GM13977 (cell line): ENCODE data around the gene TUBA4B.
A peak's percentile ranks its signal among the peaks of the same experiment; 100 is the strongest.

Source experiments
- DNase-seq: peaks from one replicate; pipeline ENCODE4 v3.0.0; 2012; ENCODE audit warnings: low spot score
- in situ Hi-C: fragments of 300-500 bp; cut with MboI; formaldehyde crosslinking; loops from one replicate; pipeline ENCODE4 v1.12.0; 2022; ENCODE audit warnings: low sequenced_read_pairs, low pct_unique_long_range_greater_than_20kb, mixed read lengths, inconsistent platforms; ENCODE audit not compliant: unreplicated experiment
- TF ChIP-seq, protein P1 (sequence below): IDR thresholded peaks from 2 replicates; pipeline ENCODE4 v1.5.1; 2012; ENCODE audit warnings: mild to moderate bottlenecking, control low read depth; ENCODE audit not compliant: insufficient read depth; ENCODE audit errors: extremely low read depth, missing control alignments

Gene TUBA4B

DNA sequence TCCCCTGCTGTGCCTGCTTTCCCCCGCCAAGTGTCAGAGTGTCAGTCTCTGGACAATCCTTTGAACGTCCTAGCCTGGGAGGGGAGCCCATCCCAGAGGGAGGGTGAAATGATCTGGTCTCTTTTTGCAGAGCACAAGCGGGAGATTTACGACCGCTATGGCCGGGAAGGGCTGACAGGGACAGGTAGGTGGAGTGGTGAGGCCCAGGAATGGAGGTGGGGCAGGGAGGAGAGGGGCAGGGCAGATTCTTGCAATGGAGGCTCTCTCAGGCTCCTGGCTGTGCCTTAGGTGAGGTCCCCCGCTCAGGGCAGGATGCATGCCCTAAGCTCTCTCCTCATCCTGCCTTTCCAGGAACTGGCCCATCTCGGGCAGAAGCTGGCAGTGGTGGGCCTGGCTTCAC lies 28.5 kb downstream of the TUBA4B start:
- TF ChIP-seq, protein P1, sequence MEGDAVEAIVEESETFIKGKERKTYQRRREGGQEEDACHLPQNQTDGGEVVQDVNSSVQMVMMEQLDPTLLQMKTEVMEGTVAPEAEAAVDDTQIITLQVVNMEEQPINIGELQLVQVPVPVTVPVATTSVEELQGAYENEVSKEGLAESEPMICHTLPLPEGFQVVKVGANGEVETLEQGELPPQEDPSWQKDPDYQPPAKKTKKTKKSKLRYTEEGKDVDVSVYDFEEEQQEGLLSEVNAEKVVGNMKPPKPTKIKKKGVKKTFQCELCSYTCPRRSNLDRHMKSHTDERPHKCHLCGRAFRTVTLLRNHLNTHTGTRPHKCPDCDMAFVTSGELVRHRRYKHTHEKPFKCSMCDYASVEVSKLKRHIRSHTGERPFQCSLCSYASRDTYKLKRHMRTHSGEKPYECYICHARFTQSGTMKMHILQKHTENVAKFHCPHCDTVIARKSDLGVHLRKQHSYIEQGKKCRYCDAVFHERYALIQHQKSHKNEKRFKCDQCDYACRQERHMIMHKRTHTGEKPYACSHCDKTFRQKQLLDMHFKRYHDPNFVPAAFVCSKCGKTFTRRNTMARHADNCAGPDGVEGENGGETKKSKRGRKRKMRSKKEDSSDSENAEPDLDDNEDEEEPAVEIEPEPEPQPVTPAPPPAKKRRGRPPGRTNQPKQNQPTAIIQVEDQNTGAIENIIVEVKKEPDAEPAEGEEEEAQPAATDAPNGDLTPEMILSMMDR: no peak
- in situ Hi-C loops: no loop called here
- no peak for DNase-seq

DNA sequence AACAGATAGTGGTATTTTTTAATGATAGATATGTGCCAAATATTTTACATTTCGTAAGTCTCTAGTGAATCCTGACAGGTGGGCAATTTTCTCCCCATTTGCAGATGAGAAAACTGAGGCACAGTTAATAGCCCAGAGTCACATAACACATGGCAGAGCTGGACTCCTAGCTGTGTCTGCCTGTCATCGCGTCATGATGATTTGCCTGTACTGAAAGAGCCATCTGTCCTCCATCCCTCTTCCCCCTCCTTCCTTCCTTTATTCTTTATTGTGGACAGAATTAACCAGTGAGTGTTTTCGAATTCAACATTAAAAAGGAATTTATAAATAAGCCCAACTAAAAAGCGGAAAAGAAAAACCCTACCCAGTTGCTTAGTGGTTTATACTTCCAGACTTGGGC lies 29.3 kb downstream of the TUBA4B start:
- DNase-seq: no peak
- in situ Hi-C loops: no loop called here
- TF ChIP-seq, protein P1: no peak

GRCh38 chr2:219282943-219283581 lies 30.0 kb downstream of the TUBA4B start:
- TF ChIP-seq, protein P1: no peak
- in situ Hi-C loops: no loop called here
- DNase-seq: peak; percentile 8

DNA sequence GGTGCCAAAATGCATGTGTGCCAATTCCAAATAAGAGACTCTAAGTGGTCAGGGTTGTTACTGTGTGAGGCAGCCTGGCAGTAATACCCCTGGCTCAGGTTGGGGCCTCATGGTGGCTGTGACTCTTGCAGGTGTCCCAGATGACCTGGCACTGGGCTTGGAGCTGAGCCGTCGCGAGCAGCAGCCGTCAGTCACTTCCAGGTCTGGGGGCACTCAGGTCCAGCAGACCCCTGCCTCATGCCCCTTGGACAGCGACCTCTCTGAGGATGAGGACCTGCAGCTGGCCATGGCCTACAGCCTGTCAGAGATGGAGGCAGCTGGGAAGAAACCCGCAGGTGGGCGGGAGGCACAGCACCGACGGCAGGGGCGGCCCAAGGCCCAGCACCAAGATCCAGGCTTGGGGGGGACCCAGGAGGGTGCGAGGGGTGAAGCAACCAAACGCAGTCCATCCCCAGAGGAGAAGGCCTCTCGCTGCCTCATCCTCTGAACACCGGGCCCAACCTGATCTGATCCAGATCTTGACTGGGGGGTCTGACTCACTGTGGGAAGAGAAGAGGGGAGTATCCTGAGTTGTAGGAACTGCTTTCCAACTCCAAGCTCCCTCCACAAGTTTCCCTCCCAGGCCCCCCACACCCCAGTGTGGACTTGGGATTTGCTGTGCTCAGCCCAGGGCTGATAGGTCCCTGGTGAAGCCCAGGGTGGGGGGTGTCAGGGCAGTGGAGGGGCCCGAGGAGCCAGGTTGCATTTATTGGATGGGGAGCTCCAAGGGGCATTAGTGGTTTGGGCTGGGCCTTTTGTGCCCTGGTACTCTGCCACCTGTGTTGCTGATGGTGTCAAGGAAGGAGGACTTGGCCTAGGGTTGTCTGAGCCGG lies 31.7 kb downstream of the TUBA4B start:
- in situ Hi-C loops: no loop called here
- TF ChIP-seq, protein P1: no peak
- DNase-seq: peak; percentile 12

- peak; percentile 16 for DNase-seq
- in situ Hi-C loops: no loop called here
- TF ChIP-seq, protein P1: no peak
These were observed 32.3 kb downstream of the TUBA4B start for GRCh38 chr2:219285373-219285735.

GRCh38 chr2:219285894-219286425 lies 32.9 kb downstream of the TUBA4B start:
- DNase-seq: no peak
- TF ChIP-seq, protein P1: no peak
- in situ Hi-C loops: no loop called here
